Endothelial cell of umbilical vein (primary cell): ENCODE measurements around the gene DYDC2. TPM values are rescaled to one million over a fixed set of nuclear protein-coding genes. Genes with fewer than 3 reads are reported as not detected.

Experiments used
- BruUV-seq: library from RNA; stranded (reverse); fragments of 400-500 nt; replicated peaks from 2 replicates; lab custom pipeline; 2021; lab: Mats Ljungman, UMichigan
- CTCF ChIA-PET: fragments of 300-600, 350-600 bp; sonication (Branson Sonifier 250); formaldehyde crosslinking; loops from one replicate; lab custom pipeline; 2021; ENCODE audit warnings: antibody characterized with exemption, inconsistent platforms; lab: Charles Lee
- POLR2A ChIA-PET: fragments of 300-600, 350-600 bp; sonication (Branson Sonifier 250); formaldehyde crosslinking; loops from one replicate; lab custom pipeline; 2021; ENCODE audit warnings: antibody characterized with exemption, inconsistent platforms; lab: Charles Lee
- DNase-seq: peaks from one replicate; pipeline ENCODE4 v3.0.0-alpha.2; 2011; ENCODE audit warnings: low read depth, low spot score
- FAIRE-seq: peaks from 2 replicates; lab custom pipeline; 2011; peaks lifted over from hg19 to GRCh38; lab: Jason Lieb, UNC
- H2AFZ ChIP-seq: 2 replicates; pipeline ENCODE4 v1.6.0; 2012; ENCODE audit warnings: low read depth, low read length, control low read depth, inconsistent platforms
- H3K27ac ChIP-seq: 2 replicates; pipeline ENCODE4 v1.5.1; 2011; ENCODE audit warnings: low read depth, mild to moderate bottlenecking, control low read depth, low read length, moderate library complexity; ENCODE audit not compliant: insufficient read depth
- H3K27me3 ChIP-seq, 2 experiments: 2 replicates each; pipeline versions ENCODE4 v1.6.0 to v1.6.1; 2011; ENCODE audit warnings: low read length in 2 of 2, mixed read lengths in 1 of 2; ENCODE audit not compliant: control insufficient read depth in 2 of 2, insufficient read depth in 2 of 2
- H3K36me3 ChIP-seq, 2 experiments: 2 replicates in 1 of 2; 3 replicates in 1 of 2; pipeline ENCODE4 v1.5.1; 2011; ENCODE audit warnings: low read length in 2 of 2, mild to moderate bottlenecking in 1 of 2, moderate library complexity in 1 of 2; ENCODE audit not compliant: control insufficient read depth in 2 of 2, insufficient read depth in 2 of 2; ENCODE audit errors: extremely low read depth in 1 of 2
- H3K4me1 ChIP-seq: 3 replicates; pipeline ENCODE4 v1.5.1; 2011; ENCODE audit warnings: mild to moderate bottlenecking, low read length; ENCODE audit not compliant: control insufficient read depth, insufficient read depth; ENCODE audit errors: extremely low read depth
- H3K4me2 ChIP-seq: 2 replicates; pipeline ENCODE4 v1.6.1; 2011; ENCODE audit warnings: low read length, control low read depth, mixed read lengths; ENCODE audit not compliant: insufficient read depth
- H3K4me3 ChIP-seq, 3 experiments: fragments of 200-600 bp in 1 of 3; sonication (generic), shearing (Covaris generic) in 1 of 3; replicated peaks in 1 of 3; 2 replicates each; pipeline ENCODE4 v1.5.1; 2011 to 2016; ENCODE audit warnings: control low read depth in 3 of 3, low read length in 3 of 3, mild to moderate bottlenecking in 2 of 3, inconsistent platforms in 1 of 3, low read depth in 1 of 3, moderate library complexity in 1 of 3; ENCODE audit not compliant: insufficient read depth in 1 of 3
- H3K79me2 ChIP-seq: 2 replicates; pipeline ENCODE4 v1.6.0; 2012; ENCODE audit warnings: low read length, inconsistent platforms; ENCODE audit not compliant: control insufficient read depth, insufficient read depth
- H3K9ac ChIP-seq: replicated peaks from 2 replicates; pipeline ENCODE3; 2011; ENCODE audit warnings: low read length, control low read depth; ENCODE audit not compliant: insufficient read depth; ENCODE audit errors: extremely low read depth
- H3K9me1 ChIP-seq: replicated peaks from 3 replicates; pipeline ENCODE4 v1.6.0; 2011; ENCODE audit warnings: mild to moderate bottlenecking, low read length; ENCODE audit not compliant: control insufficient read depth, insufficient read depth; ENCODE audit errors: extremely low read depth
- H3K9me3 ChIP-seq: replicated peaks from 2 replicates; pipeline ENCODE4 v1.5.1; 2012; ENCODE audit warnings: low read length, inconsistent platforms; ENCODE audit not compliant: control insufficient read depth, insufficient read depth
- H4K20me1 ChIP-seq: replicated peaks from 2 replicates; pipeline ENCODE3; 2011; ENCODE audit warnings: mild to moderate bottlenecking, low read length; ENCODE audit not compliant: control insufficient read depth, insufficient read depth; ENCODE audit errors: extremely low read depth
- CTCF ChIP-seq, 2 donors: IDR thresholded peaks; 1 replicate in 1 of 2; 2 replicates in 1 of 2; pipeline ENCODE4 v1.5.1; 2011; ENCODE audit warnings: low read length in 2 of 2, mild to moderate bottlenecking in 2 of 2, moderate library complexity in 2 of 2, control low read depth in 1 of 2, inconsistent platforms in 1 of 2, low read depth in 1 of 2; ENCODE audit not compliant: insufficient read depth in 1 of 2; ENCODE audit errors: extremely low read depth in 1 of 2
- EZH2 ChIP-seq: IDR thresholded peaks from 2 replicates; pipeline ENCODE4 v1.6.1; 2012; ENCODE audit warnings: borderline replicate concordance, low read depth, mild to moderate bottlenecking, moderate library complexity, low read length, inconsistent platforms; ENCODE audit not compliant: severe bottlenecking
- FOS ChIP-seq: IDR thresholded peaks from 2 replicates; pipeline ENCODE4 v1.6.1; 2011; ENCODE audit warnings: mild to moderate bottlenecking, low read length, moderate library complexity, borderline replicate concordance; ENCODE audit not compliant: insufficient read depth
- GATA2 ChIP-seq: IDR thresholded peaks from 2 replicates; pipeline ENCODE4 v1.7.0; 2011; ENCODE audit warnings: low read depth, mild to moderate bottlenecking, moderate library complexity, mixed read lengths, low read length; ENCODE audit not compliant: insufficient read length, insufficient read depth
- JUN ChIP-seq: IDR thresholded peaks from 2 replicates; pipeline ENCODE4 v1.6.1; 2011; ENCODE audit warnings: borderline replicate concordance, low read depth; ENCODE audit not compliant: insufficient read length, insufficient read depth
- MAX ChIP-seq: IDR thresholded peaks from 2 replicates; pipeline ENCODE4 v1.6.1; 2011; ENCODE audit not compliant: insufficient read depth, insufficient read length
- MYC ChIP-seq: IDR thresholded peaks from one replicate; pipeline ENCODE4 v1.6.1; 2011; ENCODE audit warnings: mild to moderate bottlenecking, low read depth, low read length
- POLR2A ChIP-seq: IDR thresholded peaks from 2 replicates; pipeline ENCODE4 v1.6.1; 2012; ENCODE audit warnings: low read depth, mild to moderate bottlenecking, control low read depth, low read length
- POLR2AphosphoS5 ChIP-seq: IDR thresholded peaks from 2 replicates; pipeline ENCODE4 v1.6.1; 2012; ENCODE audit warnings: low read depth, mild to moderate bottlenecking, control low read depth, low read length, moderate library complexity; ENCODE audit not compliant: insufficient read depth
- dilution Hi-C: fragments of 300-500 bp; cut with MboI; formaldehyde crosslinking; loops from one replicate; pipeline ENCODE4 v1.15.0; 2019; ENCODE audit warnings: low sequenced_read_pairs; ENCODE audit not compliant: extremely low pct_ligation_motif_present
- intact Hi-C: fragments of 100-400 bp; cut with micrococcal nuclease; formaldehyde crosslinking; loops from one replicate; pipeline ENCODE4 v1.10.0; 2022
- polyA plus RNA-seq, 4 experiments: library from polyadenylated mRNA; depleted of rRNA in 3 of 4; stranded (reverse) in 3 of 4; unstranded in 1 of 4; fragments of >200 nt; gene quantifications; 2 replicates each; pipeline versions ENCODE4 v1.2.1 to v1.2.3, GENCODE V29; 2011 to 2012; ENCODE audit warnings: missing spikeins in 1 of 4
- total RNA-seq: library from RNA; stranded (reverse); gene quantifications from 2 replicates; pipeline ENCODE4 v1.2.3, GENCODE V29; 2021

The DYDC2 gene
- total and polyA plus RNA-seq, 2 donors (not counting 3 experiments of a cell fraction or from before 2014, with no cell fraction given), result not detected

- POLR2A ChIA-PET, result interaction anchor here (0.6 kb wide), 1 partner anchor 92 kb away, joined by 3 read pairs; no protein-coding TSS in a partner anchor
- FAIRE-seq, result peak; percentile 54
Measured at GRCh38 chr10:80410578-80411145, 54.1 kb downstream of the DYDC2 start.

More at GRCh38 chr10:80410578-80411145, 54.1 kb downstream of the DYDC2 start:
- H3K27ac ChIP-seq, result peak overlapping the region; percentile 93
- dilution Hi-C loops (no loop called here), intact Hi-C loops (loop anchor here (1.0 to 5.0 kb wide), 3 partner anchors 22 to 208 kb away; no protein-coding TSS in a partner anchor)
- H3K9me3 ChIP-seq, result no peaks in the 10 kb centered on the region
- peak overlapping the region; percentile 88 for H3K9ac ChIP-seq
- no peaks in the 10 kb centered on the region for H3K9me1 ChIP-seq
- peak overlapping the region; percentile 77 for H3K4me2 ChIP-seq
- H3K36me3 ChIP-seq, result peaks cover 0 to 4% of the 10 kb centered on the region in 2 experiments
- no peaks in the 10 kb centered on the region for H3K27me3 ChIP-seq
- DNase-seq, result peak; percentile 61
- H4K20me1 ChIP-seq, result no peaks in the 10 kb centered on the region
- TF ChIP-seq GATA2 (no peak), POLR2AphosphoS5 (no peak), CTCF (IDR thresholded peaks at IDR 0.05; ENCODE audit: extremely low read depth in 1 of 2, insufficient read depth in 1 of 2, low read depth in 1 of 2, low read length in 2 of 2) (no peak), EZH2 (no peak), MAX (no peak), FOS (no peak), MYC (no peak), POLR2A (no peak), JUN (no peak)
- peak overlapping the region; percentile 81 to 89 (median 87) for H3K4me3 ChIP-seq
- CTCF ChIA-PET, result interaction anchor here (0.7 to 3.3 kb wide), 7 partner anchors 22 to 99 kb away, joined by 3 to 29 read pairs (median 5); no protein-coding TSS in a partner anchor
- H3K4me1 ChIP-seq, result peaks cover 64% of the 10 kb centered on the region
- BruUV-seq, result no TSS peak
- H2AFZ ChIP-seq, result no peak overlapping the region
- H3K79me2 ChIP-seq, result peaks cover 59% of the 10 kb centered on the region
